Activated naive CD4-positive, alpha-beta T cell treated with anti-CD3 and anti-CD28 coated beads, Interleukin-2, amount 50 U/mL, for 72 hours (primary cell): Measurements from ENCODE around the gene TMEM198. TPM values are rescaled to one million over a fixed set of nuclear protein-coding genes. Genes with fewer than 3 reads are reported as not detected.

ENCODE experiments used
- total RNA-seq, 2 donors: library from RNA; stranded (reverse); gene quantifications; one replicate each; pipeline ENCODE4 v1.2.3, GENCODE V29; 2022

Gene TMEM198
- total RNA-seq, 2 donors from 2014 or later = 1.8 to 6.1 TPM

Other genes with a start within 250 kb of the TMEM198 start
- 1 to 10 TPM in 1 of 2 donors, under 1 TPM in 1; 0.09 to 3.1 TPM for gene PTPRN, start 234.6 kb upstream of the TMEM198 start, total RNA-seq
- gene RESP18, start 211.3 kb upstream of the TMEM198 start, total RNA-seq = not detected
- gene DNPEP, start 156.1 kb upstream of the TMEM198 start, total RNA-seq = 10 to 100 TPM; 61.1 to 96.0 TPM
- gene DES, start 125.7 kb upstream of the TMEM198 start, total RNA-seq = not detected
- gene SPEG, start 109.2 kb upstream of the TMEM198 start, total RNA-seq = 1 to 10 TPM; 2.2 to 2.8 TPM
- 10 to 100 TPM; 29.1 to 34.1 TPM for gene GMPPA, start 45.1 kb upstream of the TMEM198 start, total RNA-seq
- gene ASIC4, start 29.5 kb upstream of the TMEM198 start, total RNA-seq = under 1 TPM; 0.16 to 0.98 TPM
- gene CHPF, start 219 bp upstream of the TMEM198 start, total RNA-seq = 10 to 100 TPM; 13.2 to 16.7 TPM
- gene OBSL1, start 27.5 kb downstream of the TMEM198 start, total RNA-seq = 1 to 10 TPM; 1.9 to 8.9 TPM
- under 1 TPM in 1 of 2 donors, not detected in 1; 0.23 TPM for gene INHA, start 28.3 kb downstream of the TMEM198 start, total RNA-seq
- 10 to 100 TPM; 28.5 to 53.0 TPM for gene STK11IP, start 53.8 kb downstream of the TMEM198 start, total RNA-seq
- gene SLC4A3, start 83.6 kb downstream of the TMEM198 start, total RNA-seq = not detected